Left kidney (tissue), 2 donors: Measurements from ENCODE around the gene VAPA. TPM values are rescaled to one million over a fixed set of nuclear protein-coding genes. Genes with fewer than 3 reads are reported as not detected.
A peak's percentile ranks its signal among the peaks of the same experiment; 100 is the strongest.

ENCODE experiments used
- DNase-seq: peaks from one replicate; pipeline ENCODE4 v3.0.0-alpha.2; 2013
- polyA plus RNA-seq: library from polyadenylated mRNA; unstranded; fragments of 120-200 nt; gene quantifications from one replicate; pipeline ENCODE4 v1.2.1, GENCODE V29; 2013; ENCODE audit not compliant: insufficient read length

VAPA gene
- polyA plus RNA-seq, 1 donor = 262 TPM

DNA sequence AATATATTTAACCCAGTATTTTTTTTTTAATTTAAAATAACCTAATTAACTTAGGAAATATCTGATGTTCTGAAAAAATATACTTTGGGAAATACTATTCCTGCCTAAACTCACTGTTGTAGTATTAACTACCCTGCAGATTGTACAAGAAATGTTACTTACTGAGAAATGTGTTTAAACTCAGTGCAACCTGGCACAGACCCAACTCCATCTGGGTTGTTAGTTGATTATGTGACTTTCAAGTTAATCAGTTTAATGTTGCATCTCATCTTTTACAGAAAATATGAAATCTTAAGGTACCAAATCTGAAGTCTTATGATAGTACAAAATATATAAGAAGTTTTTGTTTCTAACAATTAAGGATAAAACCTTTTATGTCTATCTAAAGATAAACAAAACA is 27.3 kb downstream of the VAPA start:
- no peak for DNase-seq

GRCh38 chr18:9941660-9942059 is 27.8 kb downstream of the VAPA start:
- DNase-seq = no peak

- DNase-seq = no peak
These were observed 29.5 kb downstream of the VAPA start for GRCh38 chr18:9943311-9943710.

DNA sequence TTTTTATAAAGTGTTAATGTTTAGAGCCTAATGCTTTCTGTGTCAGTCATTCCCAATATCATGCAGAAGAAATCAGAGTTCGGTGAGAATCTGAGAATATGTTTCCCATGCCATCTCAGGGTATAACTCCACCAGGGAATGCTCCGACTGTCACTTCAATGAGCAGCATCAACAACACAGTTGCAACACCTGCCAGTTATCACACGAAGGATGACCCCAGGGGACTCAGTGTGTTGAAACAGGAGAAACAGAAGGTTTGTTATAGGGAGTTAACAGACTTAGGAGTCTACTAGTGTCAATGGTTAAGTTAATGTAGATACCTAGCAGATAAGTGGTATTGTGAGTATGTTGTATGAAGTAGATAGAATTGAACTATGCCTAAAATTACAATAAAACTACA is 31.0 kb downstream of the VAPA start:
- DNase-seq = no peak

DNA sequence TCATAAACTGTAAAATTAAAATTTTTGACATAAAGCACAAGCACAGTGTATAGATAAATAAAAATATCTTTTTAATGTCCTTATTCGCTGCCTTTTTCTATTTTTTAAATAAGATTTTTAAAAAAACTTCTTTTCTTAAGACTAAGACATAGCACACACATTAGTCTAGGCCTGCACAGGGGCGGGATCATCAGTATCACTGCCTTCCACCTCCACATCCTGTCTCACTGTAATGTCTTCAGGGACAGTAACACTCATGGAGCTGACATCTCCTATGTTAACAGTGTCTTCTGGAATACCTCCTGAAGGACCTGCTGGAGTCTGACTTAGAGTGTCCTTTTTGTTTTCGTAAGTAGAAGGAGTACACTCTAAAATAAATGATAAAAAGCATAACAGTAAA is 33.0 kb downstream of the VAPA start:
- DNase-seq = no peak

GRCh38 chr18:9947248-9947647 is 33.4 kb downstream of the VAPA start:
- DNase-seq = no peak

GRCh38 chr18:9949315-9949714 is 35.5 kb downstream of the VAPA start:
- no peak for DNase-seq

DNA sequence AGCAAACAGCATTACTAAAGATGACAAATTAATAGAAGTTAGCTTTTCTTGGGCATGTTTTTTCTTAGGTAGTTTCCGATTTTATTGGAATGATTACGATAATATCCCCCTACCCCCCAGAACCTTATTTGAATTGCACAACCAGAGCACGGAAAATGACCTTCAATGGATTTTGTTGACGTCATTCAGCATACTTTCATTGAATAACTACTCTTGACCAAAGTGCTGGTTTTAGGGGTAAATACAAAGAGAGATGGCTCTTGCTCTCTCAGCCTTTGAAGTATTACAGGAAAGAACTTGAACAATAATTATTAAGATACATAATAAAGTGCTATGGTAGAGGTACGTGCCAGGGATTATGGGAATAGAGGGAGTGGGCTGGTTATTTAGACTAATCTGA is 36.0 kb downstream of the VAPA start:
- DNase-seq = no peak

DNA sequence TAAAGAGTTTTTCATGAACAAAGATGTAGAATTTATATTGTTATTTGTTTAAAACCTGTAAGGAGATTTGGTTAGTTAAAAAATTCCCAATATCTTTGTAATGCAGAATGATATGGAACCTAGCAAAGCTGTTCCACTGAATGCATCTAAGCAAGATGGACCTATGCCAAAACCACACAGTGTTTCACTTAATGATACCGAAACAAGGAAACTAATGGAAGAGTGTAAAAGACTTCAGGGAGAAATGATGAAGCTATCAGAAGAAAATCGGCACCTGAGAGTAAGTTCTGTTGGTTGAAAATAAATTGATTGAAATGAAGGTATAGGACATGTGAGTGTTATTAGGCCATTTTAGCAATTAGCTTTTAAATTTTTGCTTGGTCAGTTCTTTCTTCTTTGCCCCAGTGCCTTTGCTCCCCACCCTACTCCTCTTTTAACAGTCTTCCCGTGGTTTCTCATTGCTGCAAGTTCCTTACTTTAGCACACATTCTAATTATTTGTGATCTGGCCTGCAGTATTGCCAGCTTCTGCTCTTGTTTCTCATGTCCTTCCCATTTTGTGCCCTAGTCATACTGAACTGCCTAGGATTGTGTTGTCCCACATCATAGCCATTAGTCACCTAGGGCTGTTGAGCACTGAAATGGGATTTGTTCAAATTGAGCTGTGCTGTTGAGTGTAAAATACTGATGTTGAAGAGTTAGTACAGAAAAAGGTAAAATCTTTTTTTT is 36.6 kb downstream of the VAPA start:
- no peak for DNase-seq

DNA sequence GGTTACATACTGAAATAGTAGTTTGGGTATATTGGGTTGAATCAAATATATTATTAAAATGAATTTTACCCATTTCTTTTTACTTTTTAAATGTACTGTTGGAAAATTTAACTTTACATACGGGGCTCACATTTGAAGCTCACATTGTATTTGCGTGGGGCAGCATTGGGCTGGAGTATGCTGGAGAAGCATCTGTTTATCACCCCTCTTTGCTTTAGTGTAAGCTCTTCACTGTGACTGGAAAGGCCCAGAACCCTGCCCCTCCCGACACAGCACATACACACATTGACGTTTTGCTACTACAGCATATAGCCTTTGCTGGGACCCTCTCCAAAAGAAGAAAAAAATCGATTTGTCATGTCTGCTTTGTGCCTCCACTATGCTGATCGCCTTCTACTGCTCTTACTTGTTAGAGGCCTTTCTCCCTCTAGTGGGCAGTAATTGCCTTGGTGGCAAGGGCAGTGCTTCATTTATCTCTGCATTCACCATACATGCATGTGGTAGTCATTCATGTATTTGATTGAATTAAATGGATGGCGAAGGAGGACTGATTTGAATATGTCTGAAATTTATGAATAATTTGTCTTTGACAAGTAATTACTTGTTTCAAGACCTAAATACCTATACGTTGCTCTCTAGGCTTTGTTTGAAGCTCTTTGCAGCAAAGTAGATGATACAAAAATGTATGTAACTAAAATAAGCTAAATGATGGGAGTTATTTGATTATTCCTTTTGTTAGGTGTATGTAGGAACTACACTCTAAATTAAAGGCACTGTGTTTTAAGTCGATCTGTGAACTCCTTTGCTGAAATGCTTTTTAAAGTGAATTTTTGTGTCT is 37.4 kb downstream of the VAPA start:
- DNase-seq = peak; percentile 40

DNA sequence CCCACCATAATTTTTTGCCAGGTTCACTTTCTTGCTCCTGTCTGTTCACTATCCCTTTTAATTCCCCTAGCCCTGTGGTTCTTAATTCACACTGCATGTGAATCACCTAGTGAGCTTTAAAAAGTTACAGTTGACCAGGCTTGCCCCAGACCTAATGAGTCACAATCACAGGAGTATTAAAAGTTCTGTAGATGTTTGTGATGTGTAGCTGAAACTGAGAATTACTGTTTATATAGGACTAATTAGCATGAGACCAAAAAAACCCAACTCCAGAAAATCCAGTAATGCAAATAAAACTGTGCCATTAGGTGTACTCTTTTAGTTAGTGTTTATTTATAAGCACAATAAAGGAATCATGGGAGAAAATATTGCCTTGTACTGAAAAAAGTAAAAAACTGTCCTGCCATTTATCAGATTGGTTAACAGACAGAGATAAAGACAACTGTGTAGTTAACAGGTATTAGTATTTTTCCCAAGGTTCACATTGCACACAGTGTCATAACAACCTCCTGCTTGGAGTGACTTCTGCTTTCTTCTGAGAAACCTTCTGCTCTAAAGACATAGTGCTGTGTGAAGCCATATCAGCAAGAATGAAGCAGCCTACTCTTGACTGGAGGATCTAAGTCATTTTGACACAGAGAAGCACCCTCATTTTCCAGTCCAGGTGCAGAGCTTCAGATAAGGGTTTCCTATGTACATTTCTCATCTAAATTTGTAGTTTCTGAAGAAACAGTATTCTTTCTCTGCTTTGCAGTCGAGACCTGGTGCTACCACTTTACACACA is 39.0 kb downstream of the VAPA start:
- no peak for DNase-seq

GRCh38 chr18:9958861-9959399 is 45.1 kb downstream of the VAPA start:
- no peak for DNase-seq

- DNase-seq = no peak
These were observed 45.7 kb downstream of the VAPA start for GRCh38 chr18:9959564-9959963.

GRCh38 chr18:9960258-9960904 is 46.6 kb downstream of the VAPA start:
- no peak for DNase-seq

DNA sequence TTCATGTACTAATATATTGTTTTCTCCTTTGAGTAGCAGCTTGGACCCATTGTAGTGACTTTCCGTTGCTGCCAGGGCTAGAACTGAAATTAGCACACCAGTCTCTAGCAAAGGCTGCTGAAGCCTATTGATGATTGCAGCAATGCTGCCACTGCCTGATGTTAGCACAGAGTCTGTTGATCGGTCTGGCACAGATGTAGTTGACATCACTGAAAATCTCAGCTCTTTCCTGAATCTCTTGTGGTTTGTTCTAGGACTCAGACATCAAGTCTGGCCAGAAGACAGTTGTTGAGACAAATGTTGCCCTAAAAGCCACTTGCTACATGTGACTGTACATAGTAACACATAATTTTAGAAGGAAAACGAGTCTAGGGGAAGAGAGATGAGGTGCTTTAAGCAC is 47.2 kb downstream of the VAPA start:
- DNase-seq = no peak

DNA sequence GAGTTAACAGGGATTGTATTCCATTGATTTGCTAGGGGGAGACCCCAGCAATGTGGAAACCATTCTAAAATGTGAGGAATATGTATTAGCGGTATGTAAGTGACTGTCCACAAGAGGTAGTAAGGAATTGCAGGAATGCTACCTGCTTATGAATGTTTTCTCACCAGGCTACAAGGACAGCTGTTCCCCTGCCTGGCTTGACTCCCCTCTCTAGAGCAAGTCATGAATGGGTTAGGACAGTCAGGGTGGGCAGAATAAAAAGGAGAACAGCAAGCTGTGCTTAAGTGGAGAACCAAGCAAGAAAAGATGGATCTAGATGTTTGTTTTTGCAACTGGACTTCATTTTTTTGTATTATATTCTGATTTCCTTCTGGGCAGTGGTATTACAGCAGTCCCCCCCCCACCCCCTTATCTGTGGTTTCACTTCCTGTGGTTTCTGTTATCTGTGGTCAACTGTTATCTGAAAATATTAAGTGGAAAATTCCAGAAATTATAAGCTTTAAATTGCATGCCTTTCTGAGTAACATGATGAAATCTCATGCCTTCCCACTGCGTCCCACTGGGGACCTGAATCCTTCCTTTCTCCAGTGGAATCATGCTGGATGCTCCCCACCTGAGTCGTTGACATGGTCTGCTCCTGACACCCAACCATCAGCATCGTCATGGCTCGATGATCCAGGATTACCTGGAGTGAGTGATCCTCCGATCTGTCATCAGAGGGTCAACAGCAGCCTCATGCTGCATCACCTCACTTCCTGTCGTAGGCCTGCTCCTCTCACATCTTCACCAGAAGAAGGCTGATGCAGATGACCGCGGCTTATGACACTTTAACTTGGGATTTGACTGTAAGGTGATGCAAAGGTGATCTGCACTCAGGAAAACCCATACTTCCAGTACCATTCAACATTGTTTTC is 52.2 kb downstream of the VAPA start:
- no peak for DNase-seq

DNA sequence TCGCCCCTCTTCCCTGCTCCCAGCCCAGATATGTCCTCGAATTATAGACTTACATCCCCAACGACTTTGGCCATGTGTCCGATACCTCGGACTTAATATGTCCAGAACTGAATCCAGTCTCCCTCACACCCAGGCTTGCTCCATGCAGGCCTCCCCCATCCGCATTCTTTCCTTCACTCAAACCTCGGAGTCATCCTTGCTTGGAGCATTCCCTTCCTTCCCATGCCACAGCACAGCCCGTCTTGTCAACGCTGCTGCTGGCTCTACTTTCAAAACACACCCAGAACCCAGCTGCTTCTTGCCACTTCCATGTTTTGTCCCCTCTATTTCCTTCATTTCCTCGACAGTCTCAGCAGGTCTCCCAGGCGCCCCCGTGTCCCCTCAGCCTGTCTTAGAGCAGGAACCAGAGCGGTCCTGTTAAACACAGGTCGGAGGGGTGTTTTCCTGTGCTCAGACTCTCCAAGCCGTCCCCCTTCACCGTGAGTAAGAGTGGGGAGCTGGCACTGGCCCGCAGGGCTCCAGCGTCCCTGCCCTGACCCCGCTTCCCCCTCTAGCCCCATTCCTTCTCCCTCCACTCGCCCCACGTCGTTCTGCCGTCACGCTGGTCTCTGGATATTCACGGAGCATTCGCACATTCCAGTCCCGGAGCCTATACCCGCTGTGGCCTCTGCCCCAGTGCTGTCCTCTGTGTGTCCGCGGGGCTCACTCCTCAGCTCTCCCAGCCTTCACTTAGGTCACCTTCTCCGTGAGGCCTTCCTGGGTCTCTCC is 54.4 kb downstream of the VAPA start:
- DNase-seq = no peak

GRCh38 chr18:9969247-9969646 is 55.4 kb downstream of the VAPA start:
- no peak for DNase-seq

- peak; percentile 91 for DNase-seq
These were observed 57.6 kb downstream of the VAPA start for GRCh38 chr18:9971313-9971920.

DNA sequence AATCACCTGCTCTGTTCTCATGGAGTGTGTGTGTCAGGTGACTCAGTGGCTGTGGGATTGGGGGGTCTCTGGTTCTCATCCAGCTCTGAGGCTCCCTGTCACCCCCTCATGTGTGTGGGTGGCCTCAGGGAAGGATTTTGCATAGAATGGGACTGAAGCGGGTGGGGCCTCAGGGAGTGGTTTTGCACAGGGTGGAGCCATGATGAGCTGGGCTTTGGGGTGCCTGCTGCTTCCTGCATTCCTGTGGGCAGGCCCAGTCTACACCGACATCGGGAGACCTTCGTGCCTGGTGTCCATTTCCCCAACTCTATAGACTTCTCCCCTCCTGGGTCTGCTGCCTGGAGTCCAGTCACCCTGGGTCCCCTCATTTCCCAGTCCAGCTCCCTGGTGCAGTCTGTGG is 59.7 kb downstream of the VAPA start:
- DNase-seq = no peak
